AG04450 (cell line): Measurements from ENCODE around the gene SDK1. TPM values are rescaled to one million over a fixed set of nuclear protein-coding genes. Genes with fewer than 3 reads are reported as not detected.

ENCODE experiments used
- CTCF ChIA-PET: fragments of 300-600, 350-600 bp; formaldehyde crosslinking; extraction: SDS; loops from one replicate; lab custom pipeline; 2022; ENCODE audit warnings: antibody characterized with exemption, inconsistent platforms; lab: Charles Lee
- POLR2A ChIA-PET: fragments of 350-600 bp; formaldehyde crosslinking; extraction: SDS; loops from one replicate; lab custom pipeline; 2021; ENCODE audit warnings: antibody characterized with exemption, inconsistent platforms; lab: Yijun Ruan, JAX
- DNase-seq: peaks from one replicate; pipeline ENCODE4 v3.0.0-alpha.2; 2011; ENCODE audit warnings: low read depth, low spot score
- H3K27ac ChIP-seq: one replicate; pipeline ENCODE4 v1.5.1; 2012; ENCODE audit warnings: low read depth, low read length, control low read depth
- H3K27me3 ChIP-seq: one replicate; pipeline ENCODE4 v1.6.0; 2012; ENCODE audit warnings: low read length; ENCODE audit not compliant: control insufficient read depth, insufficient read depth
- H3K4me3 ChIP-seq: 2 replicates; pipeline ENCODE4 v1.5.1; 2011; ENCODE audit warnings: mild to moderate bottlenecking, low read depth, low read length, control low read depth
- H3K9me3 ChIP-seq: 2 replicates; pipeline ENCODE4 v1.5.1; 2012; ENCODE audit warnings: low read length; ENCODE audit not compliant: control insufficient read depth, insufficient read depth
- polyA plus RNA-seq: library from polyadenylated mRNA; depleted of rRNA; stranded (reverse); fragments of >200 nt; gene quantifications from 2 replicates; pipeline ENCODE4 v1.2.3, GENCODE V29; 2011
- TF ChIP-seq, protein P1 (sequence below): IDR thresholded peaks from 2 replicates; pipeline ENCODE4 v1.5.1; 2011; ENCODE audit warnings: low read depth, low read length, control low read depth, inconsistent platforms

The SDK1 gene
- polyA plus RNA-seq, 1 experiment, result 2.2 TPM

DNA sequence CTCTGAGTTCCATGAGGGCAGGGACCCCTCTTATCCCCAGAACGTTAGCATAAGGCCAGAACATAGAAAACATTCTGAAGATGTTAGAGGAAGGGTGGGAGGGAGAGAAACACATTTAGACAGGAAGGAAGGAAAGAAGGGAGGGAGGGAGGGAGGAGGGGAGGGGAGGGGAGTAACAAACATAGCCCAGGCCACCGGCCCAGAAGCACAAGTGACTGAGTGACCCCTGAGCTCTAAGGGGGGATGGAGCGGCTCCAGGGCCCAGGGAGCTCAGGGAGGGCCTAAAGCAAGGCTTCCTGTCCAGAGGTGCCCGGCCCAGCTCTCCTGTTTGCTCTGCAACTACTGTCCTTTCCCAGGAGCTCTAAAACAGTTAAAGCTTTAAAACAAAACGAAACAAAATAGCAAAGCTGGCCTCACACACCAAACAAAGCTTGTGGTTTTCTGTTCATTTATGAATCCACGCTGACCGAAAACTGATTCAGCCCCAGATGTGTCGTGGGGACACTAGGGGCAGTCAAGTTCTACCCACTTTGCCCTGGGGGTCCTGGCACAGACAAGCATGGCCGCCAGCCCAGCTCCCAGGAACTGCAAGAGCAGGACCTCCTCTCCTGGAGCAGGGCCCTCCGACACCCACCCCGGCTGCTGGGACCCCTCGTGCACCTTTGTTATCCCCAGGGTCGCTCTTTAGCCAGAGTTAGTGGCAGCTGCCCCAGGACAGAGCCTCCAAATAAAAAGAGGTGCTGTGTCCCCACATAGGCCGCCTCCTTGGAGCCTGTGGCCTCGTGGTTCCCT, 884.9 kb downstream of the SDK1 start:
- Histone ChIP-seq H3K27ac (no peak overlapping the region), H3K4me3 (no peak overlapping the region), H3K9me3 (peaks cover 77% of the 10 kb centered on the region), H3K27me3 (no peaks in the 10 kb centered on the region)
- DNase-seq, result no peak
- ChIA-PET CTCF (no interaction called here), POLR2A (interaction anchor here (0.5 kb wide), 1 partner anchor 1292 kb away, joined by 4 read pairs; no protein-coding TSS in a partner anchor)
- TF ChIP-seq, protein P1, sequence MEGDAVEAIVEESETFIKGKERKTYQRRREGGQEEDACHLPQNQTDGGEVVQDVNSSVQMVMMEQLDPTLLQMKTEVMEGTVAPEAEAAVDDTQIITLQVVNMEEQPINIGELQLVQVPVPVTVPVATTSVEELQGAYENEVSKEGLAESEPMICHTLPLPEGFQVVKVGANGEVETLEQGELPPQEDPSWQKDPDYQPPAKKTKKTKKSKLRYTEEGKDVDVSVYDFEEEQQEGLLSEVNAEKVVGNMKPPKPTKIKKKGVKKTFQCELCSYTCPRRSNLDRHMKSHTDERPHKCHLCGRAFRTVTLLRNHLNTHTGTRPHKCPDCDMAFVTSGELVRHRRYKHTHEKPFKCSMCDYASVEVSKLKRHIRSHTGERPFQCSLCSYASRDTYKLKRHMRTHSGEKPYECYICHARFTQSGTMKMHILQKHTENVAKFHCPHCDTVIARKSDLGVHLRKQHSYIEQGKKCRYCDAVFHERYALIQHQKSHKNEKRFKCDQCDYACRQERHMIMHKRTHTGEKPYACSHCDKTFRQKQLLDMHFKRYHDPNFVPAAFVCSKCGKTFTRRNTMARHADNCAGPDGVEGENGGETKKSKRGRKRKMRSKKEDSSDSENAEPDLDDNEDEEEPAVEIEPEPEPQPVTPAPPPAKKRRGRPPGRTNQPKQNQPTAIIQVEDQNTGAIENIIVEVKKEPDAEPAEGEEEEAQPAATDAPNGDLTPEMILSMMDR, result no peak

DNA sequence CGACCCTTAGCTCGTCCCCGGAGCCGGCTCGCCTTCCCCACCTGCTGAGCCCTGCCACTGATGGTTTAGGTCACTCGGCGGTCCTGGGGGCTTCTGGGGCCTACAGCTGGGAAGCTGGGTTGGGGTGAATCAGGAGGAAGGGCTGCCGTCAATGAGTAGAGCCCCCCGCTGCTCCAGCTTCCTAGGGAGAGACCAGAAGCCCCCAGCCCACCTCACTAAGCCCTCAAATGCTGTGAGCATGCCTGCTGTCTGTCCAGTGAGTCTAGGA, 885.4 kb downstream of the SDK1 start:
- H3K27me3 ChIP-seq, result no peaks in the 10 kb centered on the region
- TF ChIP-seq, protein P1, result no peak
- no peak overlapping the region for H3K4me3 ChIP-seq
- ChIA-PET POLR2A (interaction anchor here (0.5 kb wide), 1 partner anchor 1292 kb away, joined by 4 read pairs; no protein-coding TSS in a partner anchor), CTCF (no interaction called here)
- no peak for DNase-seq
- H3K27ac ChIP-seq, result no peak overlapping the region
- H3K9me3 ChIP-seq, result peaks cover 77% of the 10 kb centered on the region

DNA sequence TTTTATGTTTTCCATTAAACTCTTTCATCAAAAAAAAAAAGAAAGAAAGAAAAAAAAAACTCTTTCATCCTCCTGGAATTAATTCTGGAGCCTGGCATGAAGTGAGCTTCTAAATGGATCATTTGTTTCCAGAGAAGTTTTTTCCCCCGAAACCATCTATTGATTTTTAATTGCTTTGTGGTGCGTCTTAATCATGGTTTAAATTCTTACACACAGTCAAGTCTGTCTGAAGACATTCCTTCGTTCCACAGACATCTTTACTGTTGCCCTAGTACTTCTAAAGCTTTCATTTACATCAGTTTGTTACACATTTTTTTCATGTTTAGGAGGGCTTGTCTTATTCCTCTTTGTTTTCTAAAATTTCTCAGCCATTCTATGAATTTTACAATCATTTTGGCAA, 887.6 kb downstream of the SDK1 start:
- Histone ChIP-seq H3K27me3 (no peaks in the 10 kb centered on the region), H3K9me3 (peaks cover 69% of the 10 kb centered on the region), H3K27ac (no peak overlapping the region), H3K4me3 (no peak overlapping the region)
- TF ChIP-seq, protein P1, result no peak
- CTCF ChIA-PET, result interaction anchor here (0.6 kb wide), 1 partner anchor 978 kb away, joined by 8 read pairs; no protein-coding TSS in a partner anchor
- POLR2A ChIA-PET, result no interaction called here
- DNase-seq, result no peak

DNA sequence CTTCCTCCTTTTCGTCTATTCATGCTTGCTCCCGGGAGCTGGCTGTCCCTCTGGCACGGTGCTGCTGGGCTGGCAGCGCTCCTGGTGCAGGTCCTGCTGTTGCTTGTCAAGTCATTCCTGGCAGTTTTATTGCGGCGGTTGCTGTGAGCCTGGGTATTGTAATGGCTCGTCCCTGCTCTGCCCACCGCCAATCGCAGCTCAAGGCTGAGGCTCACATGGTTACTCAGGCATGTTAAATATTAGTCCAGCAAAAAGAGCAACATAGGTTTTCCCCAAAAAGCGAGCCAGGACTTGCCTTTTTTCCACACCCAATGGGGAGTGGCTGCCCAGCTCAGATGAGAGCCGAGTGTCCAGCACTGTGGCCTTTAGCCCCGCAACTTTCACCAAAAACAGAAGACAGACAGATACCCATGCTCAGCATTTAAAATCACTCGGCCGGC, 888.1 kb downstream of the SDK1 start:
- Histone ChIP-seq H3K27ac (no peak overlapping the region), H3K9me3 (peaks cover 64% of the 10 kb centered on the region), H3K4me3 (no peak overlapping the region), H3K27me3 (no peaks in the 10 kb centered on the region)
- ChIA-PET CTCF (no interaction called here), POLR2A (no interaction called here)
- DNase-seq, result no peak
- TF ChIP-seq, protein P1, result no peak
